ENCODE results near the gene EXOC6.

DNA sequence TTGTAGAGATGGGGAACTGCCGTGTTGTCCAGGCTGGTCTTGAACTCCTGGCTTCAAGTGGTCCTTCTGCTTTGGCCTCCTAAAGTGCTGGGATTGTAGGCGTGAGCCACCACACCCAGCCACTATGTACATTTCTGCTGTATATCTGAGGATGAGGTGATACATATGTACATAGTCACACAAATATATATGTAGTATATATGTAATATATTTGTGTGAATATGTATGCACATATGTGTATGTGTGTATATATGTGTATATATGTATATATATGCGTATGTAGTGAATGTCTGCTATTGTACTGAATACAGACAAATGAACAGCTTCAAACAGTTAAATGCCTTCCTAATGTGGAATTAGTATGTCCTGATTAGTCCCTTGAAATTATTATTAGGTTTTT lies 70.3 kb downstream of the EXOC6 start:
- TF ChIP-seq GATA3 (IDR thresholded peaks at IDR 0.05; ENCODE audit: low read depth, low read length) (no peak), GATA2 (IDR thresholded peaks at IDR 0.05; ENCODE audit: low read depth, low read length) (no peak)
